SK-N-SH (cell line): ENCODE results near the gene SDSL. TPM values are rescaled to one million over a fixed set of nuclear protein-coding genes. Genes with fewer than 3 reads are reported as not detected.

ENCODE experiments used
- CTCF ChIA-PET: fragments of 300-600, 350-600 bp; formaldehyde crosslinking; extraction: SDS; loops from one replicate; lab custom pipeline; 2021; lab: Yijun Ruan, JAX
- POLR2A ChIA-PET: fragments of 350-600 bp; sonication (Branson Sonifier 250); formaldehyde crosslinking; extraction: SDS; loops from one replicate; lab custom pipeline; 2020; ENCODE audit warnings: antibody characterized with exemption, inconsistent platforms; lab: Yijun Ruan, JAX
- DNase-seq: peaks from one replicate; pipeline ENCODE4 v3.0.0; 2012
- H2AFZ ChIP-seq: fragments of 200-600 bp; sonication (generic); 2 replicates; pipeline ENCODE4 v1.8.1; 2016; ENCODE audit warnings: antibody characterized with exemption, mild to moderate bottlenecking, low read depth
- H3F3A ChIP-seq: fragments of 200-600 bp; sonication (generic); replicated peaks from 2 replicates; pipeline ENCODE3; 2016; ENCODE audit warnings: antibody characterized with exemption, mild to moderate bottlenecking; ENCODE audit not compliant: insufficient read depth
- H3K27ac ChIP-seq, 2 experiments: fragments of 200-500 bp in 1 of 2; fragments of 200-600 bp in 1 of 2; sonication (Bioruptor generic) in 1 of 2; sonication (generic), shearing (Covaris generic) in 1 of 2; 2 replicates each; pipeline versions ENCODE4 v1.5.1 to v1.6.1; 2014 to 2016; ENCODE audit warnings: low read depth in 2 of 2, inconsistent platforms in 1 of 2, low read length in 1 of 2, mild to moderate bottlenecking in 1 of 2, mixed read lengths in 1 of 2
- H3K27me3 ChIP-seq: fragments of 200-600 bp; sonication (generic), shearing (Covaris generic); 2 replicates; pipeline ENCODE4 v1.6.1; 2016; ENCODE audit warnings: mixed run types; ENCODE audit not compliant: insufficient read depth
- H3K36me3 ChIP-seq, 2 experiments: fragments of 200-500 bp in 1 of 2; fragments of 200-600 bp in 1 of 2; sonication (Bioruptor generic) in 1 of 2; sonication (generic) in 1 of 2; replicated peaks in 1 of 2; 2 replicates each; pipeline versions ENCODE3 to v1.5.1; 2014 to 2016; ENCODE audit warnings: low read length in 1 of 2, mild to moderate bottlenecking in 1 of 2; ENCODE audit not compliant: insufficient read depth in 2 of 2, control insufficient read depth in 1 of 2
- H3K4me1 ChIP-seq, 2 experiments: fragments of 200-500 bp in 1 of 2; fragments of 200-600 bp in 1 of 2; sonication (Bioruptor generic) in 1 of 2; sonication (generic), shearing (Covaris generic) in 1 of 2; 2 replicates each; pipeline versions ENCODE4 v1.5.1 to v1.6.1; 2014 to 2016; ENCODE audit warnings: low read depth in 1 of 2, low read length in 1 of 2, mixed run types in 1 of 2; ENCODE audit not compliant: insufficient read depth in 2 of 2, control insufficient read depth in 1 of 2
- H3K4me2 ChIP-seq: fragments of 200-600 bp; sonication (generic), shearing (Covaris generic); 2 replicates; pipeline ENCODE4 v1.6.1; 2017; ENCODE audit warnings: mixed run types
- H3K4me3 ChIP-seq, 2 experiments: fragments of 200-500 bp in 1 of 2; fragments of 200-600 bp in 1 of 2; sonication (Bioruptor generic) in 1 of 2; sonication (generic), shearing (Covaris generic) in 1 of 2; 2 replicates each; pipeline versions ENCODE4 v1.5.1 to v1.8.1; 2014 to 2016; ENCODE audit warnings: low read depth in 2 of 2, inconsistent platforms in 1 of 2, low read length in 1 of 2, mild to moderate bottlenecking in 1 of 2, mixed read lengths in 1 of 2, moderate library complexity in 1 of 2
- H3K79me2 ChIP-seq: fragments of 200-600 bp; sonication (generic); 2 replicates; pipeline ENCODE4 v1.8.1; 2017; ENCODE audit warnings: mild to moderate bottlenecking; ENCODE audit not compliant: insufficient read depth
- H3K9ac ChIP-seq: fragments of 200-600 bp; sonication (generic); 2 replicates; pipeline ENCODE4 v1.6.1; 2017; ENCODE audit warnings: mixed run types
- H3K9me2 ChIP-seq: fragments of 200-600 bp; sonication (generic); 2 replicates; pipeline ENCODE4 v1.6.1; 2017; ENCODE audit warnings: mixed run types
- H3K9me3 ChIP-seq: fragments of 200-600 bp; sonication (generic); 2 replicates; pipeline ENCODE4 v1.6.1; 2017; ENCODE audit warnings: mixed run types, mild to moderate bottlenecking, moderate library complexity
- H4K20me1 ChIP-seq: fragments of 200-600 bp; sonication (generic); 2 replicates; pipeline ENCODE4 v1.6.1; 2017; ENCODE audit warnings: mild to moderate bottlenecking, mixed run types; ENCODE audit not compliant: insufficient read depth
- ELF1 ChIP-seq: IDR thresholded peaks from 2 replicates; pipeline ENCODE4 v1.4.0; 2012
- FOXM1 ChIP-seq: IDR thresholded peaks from 2 replicates; pipeline ENCODE4 v1.4.0; 2012; ENCODE audit warnings: low read depth, mild to moderate bottlenecking
- JUND ChIP-seq: IDR thresholded peaks from 2 replicates; pipeline ENCODE4 v1.4.0; 2012
- MEF2A ChIP-seq: IDR thresholded peaks from 2 replicates; pipeline ENCODE4 v1.4.0; 2012; ENCODE audit warnings: low read depth, borderline replicate concordance
- MXI1 ChIP-seq: IDR thresholded peaks from 2 replicates; pipeline ENCODE4 v1.6.1; 2012; ENCODE audit warnings: mild to moderate bottlenecking, low read depth, low read length, improper control_type of control experiment
- NFIC ChIP-seq: IDR thresholded peaks from 2 replicates; pipeline ENCODE4 v1.4.0; 2012; ENCODE audit warnings: borderline replicate concordance
- RAD21 ChIP-seq: IDR thresholded peaks from 2 replicates; pipeline ENCODE4 v1.6.1; 2012; ENCODE audit warnings: mild to moderate bottlenecking, low read length
- RXRA ChIP-seq: IDR thresholded peaks from 2 replicates; pipeline ENCODE4 v1.4.0; 2012; ENCODE audit warnings: low read depth, mild to moderate bottlenecking, borderline replicate concordance
- SMC3 ChIP-seq: IDR thresholded peaks from 2 replicates; pipeline ENCODE4 v1.6.1; 2012; ENCODE audit warnings: low read depth, low read length, improper control_type of control experiment
- TCF12 ChIP-seq: IDR thresholded peaks from 2 replicates; pipeline ENCODE4 v1.4.0; 2012
- TEAD4 ChIP-seq: IDR thresholded peaks from 2 replicates; pipeline ENCODE4 v1.4.0; 2012; ENCODE audit warnings: mild to moderate bottlenecking, borderline replicate concordance; ENCODE audit not compliant: insufficient read depth
- YY1 ChIP-seq: IDR thresholded peaks from 2 replicates; pipeline ENCODE4 v1.4.0; 2012; ENCODE audit warnings: low read depth, mild to moderate bottlenecking
- WGBS: methylation state at CpG from one replicate; pipeline ENCODE4 v1.1.6; 2017; ENCODE audit warnings: low lambda C conversion rate; 5-methylcytosine and 5-hydroxymethylcytosine counted together
- polyA plus RNA-seq, 3 experiments: library from polyadenylated mRNA; depleted of rRNA; stranded (reverse); fragments of >200 nt; gene quantifications; 2 replicates each; pipeline ENCODE4 v1.2.3, GENCODE V29; 2012
- TF ChIP-seq, protein P1 (sequence below): fragments of 150-350 bp; IDR thresholded peaks from 2 replicates; pipeline ENCODE4 v1.6.1; 2016; ENCODE audit warnings: mild to moderate bottlenecking, low read depth, low read length
- TF ChIP-seq, protein P2 (sequence below): IDR thresholded peaks from 2 replicates; pipeline ENCODE4 v1.4.0; 2012; ENCODE audit warnings: low read depth
- TF ChIP-seq, protein P3 (sequence below): IDR thresholded peaks from 2 replicates; pipeline ENCODE4 v1.6.1; 2012; ENCODE audit warnings: mild to moderate bottlenecking, low read depth, low read length, moderate library complexity
- TF ChIP-seq, protein P4 (sequence below): fragments of 200-600 bp; sonication (generic); IDR thresholded peaks from 2 replicates; pipeline ENCODE4 v1.6.1; 2017; ENCODE audit warnings: antibody characterized with exemption, mild to moderate bottlenecking, moderate library complexity

The SDSL gene
- polyA plus RNA-seq, 1 of the 3 experiments (the other 2 are of a cell fraction) = 33.7 TPM

GRCh38 chr12:113424456-113424855 lies 2.3 kb downstream of the SDSL start:
- no peak overlapping the region for H3K9ac ChIP-seq
- no peaks in the 10 kb centered on the region for H3K27me3 ChIP-seq
- H3K4me1 ChIP-seq = peaks cover 0 to 5% of the 10 kb centered on the region in 2 experiments; a peak in 1 of 4 replicates
- no peaks in the 10 kb centered on the region for H3F3A ChIP-seq
- H3K4me3 ChIP-seq = no peak overlapping the region
- H3K9me2 ChIP-seq = no peaks in the 10 kb centered on the region
- POLR2A ChIA-PET = no interaction called here
- no peaks in the 10 kb centered on the region for H4K20me1 ChIP-seq
- TF ChIP-seq ELF1 (no peak), MEF2A (no peak), TEAD4 (no peak), RXRA (no peak), YY1 (no peak), FOXM1 (no peak), TCF12 (no peak), SMC3 (no peak), MXI1 (no peak), JUND (no peak)
- TF ChIP-seq, protein P1, sequence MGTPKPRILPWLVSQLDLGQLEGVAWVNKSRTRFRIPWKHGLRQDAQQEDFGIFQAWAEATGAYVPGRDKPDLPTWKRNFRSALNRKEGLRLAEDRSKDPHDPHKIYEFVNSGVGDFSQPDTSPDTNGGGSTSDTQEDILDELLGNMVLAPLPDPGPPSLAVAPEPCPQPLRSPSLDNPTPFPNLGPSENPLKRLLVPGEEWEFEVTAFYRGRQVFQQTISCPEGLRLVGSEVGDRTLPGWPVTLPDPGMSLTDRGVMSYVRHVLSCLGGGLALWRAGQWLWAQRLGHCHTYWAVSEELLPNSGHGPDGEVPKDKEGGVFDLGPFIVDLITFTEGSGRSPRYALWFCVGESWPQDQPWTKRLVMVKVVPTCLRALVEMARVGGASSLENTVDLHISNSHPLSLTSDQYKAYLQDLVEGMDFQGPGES = no peak
- TF ChIP-seq, protein P2, sequence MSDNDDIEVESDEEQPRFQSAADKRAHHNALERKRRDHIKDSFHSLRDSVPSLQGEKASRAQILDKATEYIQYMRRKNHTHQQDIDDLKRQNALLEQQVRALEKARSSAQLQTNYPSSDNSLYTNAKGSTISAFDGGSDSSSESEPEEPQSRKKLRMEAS = no peak
- H3K4me2 ChIP-seq = no peak overlapping the region
- no peaks in the 10 kb centered on the region for H3K36me3 ChIP-seq
- 100% methylated on average over 1 of the region's 1 CpG for WGBS
- no peak overlapping the region for H3K27ac ChIP-seq
- peaks cover 10% of the 10 kb centered on the region for H3K79me2 ChIP-seq
- no peak for DNase-seq
- no peaks in the 10 kb centered on the region for H3K9me3 ChIP-seq
- CTCF ChIA-PET = interaction anchor here (0.6 to 4.7 kb wide), 32 partner anchors 8 to 505 kb away, joined by 3 to 42 read pairs (median 5); partner anchors contain the start of gene SDS
- H2AFZ ChIP-seq = no peak overlapping the region

DNA sequence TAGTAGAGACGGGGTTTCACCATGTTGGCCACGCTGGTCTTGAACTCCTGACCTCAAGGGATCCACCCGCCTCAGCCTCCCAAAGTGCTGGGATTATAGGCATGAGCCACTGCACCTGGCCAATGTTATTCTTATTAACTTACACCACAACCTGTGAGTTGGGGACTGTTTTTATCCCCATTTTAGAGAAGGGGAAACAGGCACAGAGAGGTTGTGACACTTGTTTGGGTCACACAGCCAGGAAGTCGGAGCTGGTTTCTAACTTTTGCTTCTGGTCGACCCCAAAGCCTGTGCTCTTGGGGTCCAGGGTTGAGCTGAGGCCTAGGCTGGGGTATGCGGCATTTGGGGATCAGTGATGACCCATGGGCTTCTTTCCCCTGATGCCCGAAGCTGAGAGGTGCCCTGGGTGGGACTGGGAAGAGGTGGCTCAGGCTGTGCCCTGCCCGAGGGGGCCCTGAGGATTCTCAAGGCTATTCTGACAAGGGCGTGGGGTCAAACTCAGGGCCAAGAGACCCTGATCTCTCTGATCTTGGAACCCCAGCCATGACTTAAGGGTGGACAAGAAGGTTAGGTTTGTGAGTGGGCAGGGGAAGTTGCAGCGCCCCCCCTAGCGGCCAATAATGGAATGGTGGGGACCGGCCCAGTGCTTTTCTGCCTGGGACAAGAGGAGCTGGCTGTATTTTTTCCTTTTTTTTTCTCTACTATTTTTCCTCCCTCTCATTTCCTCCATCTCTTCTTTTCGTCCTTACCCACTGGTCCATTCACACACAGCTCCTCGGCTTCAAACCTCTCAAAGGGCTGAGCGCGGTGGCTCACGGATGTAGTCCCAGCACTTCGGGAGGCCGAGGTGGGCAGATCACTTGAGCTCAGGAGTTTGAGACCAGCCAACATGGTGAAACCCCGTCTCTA lies 3.0 kb downstream of the SDSL start:
- Histone ChIP-seq H3K9me2 (no peaks in the 10 kb centered on the region), H3K4me2 (no peak overlapping the region), H3K4me3 (no peak overlapping the region; a peak in 1 of 4 replicates), H3K9ac (no peak overlapping the region), H3K4me1 (peaks cover 0 to 5% of the 10 kb centered on the region in 2 experiments; a peak in 1 of 4 replicates), H3K79me2 (peaks cover 10% of the 10 kb centered on the region), H3K27ac (no peak overlapping the region), H3K36me3 (no peaks in the 10 kb centered on the region), H4K20me1 (no peaks in the 10 kb centered on the region), H3K9me3 (no peaks in the 10 kb centered on the region), H3K27me3 (no peaks in the 10 kb centered on the region), H3F3A (no peaks in the 10 kb centered on the region), H2AFZ (no peak overlapping the region)
- peak; percentile 78 for DNase-seq
- CTCF ChIA-PET = interaction anchor here (0.6 to 4.7 kb wide), 52 partner anchors 8 to 504 kb away, joined by 3 to 42 read pairs (median 4); partner anchors contain the start of gene SDS
- 64% methylated on average over 17 of the region's 20 CpGs for WGBS
- TF ChIP-seq NFIC (no peak), SMC3 (peak; percentile 71), RAD21 (peak; percentile 77)
- TF ChIP-seq, protein P3, sequence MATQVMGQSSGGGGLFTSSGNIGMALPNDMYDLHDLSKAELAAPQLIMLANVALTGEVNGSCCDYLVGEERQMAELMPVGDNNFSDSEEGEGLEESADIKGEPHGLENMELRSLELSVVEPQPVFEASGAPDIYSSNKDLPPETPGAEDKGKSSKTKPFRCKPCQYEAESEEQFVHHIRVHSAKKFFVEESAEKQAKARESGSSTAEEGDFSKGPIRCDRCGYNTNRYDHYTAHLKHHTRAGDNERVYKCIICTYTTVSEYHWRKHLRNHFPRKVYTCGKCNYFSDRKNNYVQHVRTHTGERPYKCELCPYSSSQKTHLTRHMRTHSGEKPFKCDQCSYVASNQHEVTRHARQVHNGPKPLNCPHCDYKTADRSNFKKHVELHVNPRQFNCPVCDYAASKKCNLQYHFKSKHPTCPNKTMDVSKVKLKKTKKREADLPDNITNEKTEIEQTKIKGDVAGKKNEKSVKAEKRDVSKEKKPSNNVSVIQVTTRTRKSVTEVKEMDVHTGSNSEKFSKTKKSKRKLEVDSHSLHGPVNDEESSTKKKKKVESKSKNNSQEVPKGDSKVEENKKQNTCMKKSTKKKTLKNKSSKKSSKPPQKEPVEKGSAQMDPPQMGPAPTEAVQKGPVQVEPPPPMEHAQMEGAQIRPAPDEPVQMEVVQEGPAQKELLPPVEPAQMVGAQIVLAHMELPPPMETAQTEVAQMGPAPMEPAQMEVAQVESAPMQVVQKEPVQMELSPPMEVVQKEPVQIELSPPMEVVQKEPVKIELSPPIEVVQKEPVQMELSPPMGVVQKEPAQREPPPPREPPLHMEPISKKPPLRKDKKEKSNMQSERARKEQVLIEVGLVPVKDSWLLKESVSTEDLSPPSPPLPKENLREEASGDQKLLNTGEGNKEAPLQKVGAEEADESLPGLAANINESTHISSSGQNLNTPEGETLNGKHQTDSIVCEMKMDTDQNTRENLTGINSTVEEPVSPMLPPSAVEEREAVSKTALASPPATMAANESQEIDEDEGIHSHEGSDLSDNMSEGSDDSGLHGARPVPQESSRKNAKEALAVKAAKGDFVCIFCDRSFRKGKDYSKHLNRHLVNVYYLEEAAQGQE = 0 out of 2 replicates have a peak, but pooled peaks have one; percentile 7
- TF ChIP-seq, protein P4, sequence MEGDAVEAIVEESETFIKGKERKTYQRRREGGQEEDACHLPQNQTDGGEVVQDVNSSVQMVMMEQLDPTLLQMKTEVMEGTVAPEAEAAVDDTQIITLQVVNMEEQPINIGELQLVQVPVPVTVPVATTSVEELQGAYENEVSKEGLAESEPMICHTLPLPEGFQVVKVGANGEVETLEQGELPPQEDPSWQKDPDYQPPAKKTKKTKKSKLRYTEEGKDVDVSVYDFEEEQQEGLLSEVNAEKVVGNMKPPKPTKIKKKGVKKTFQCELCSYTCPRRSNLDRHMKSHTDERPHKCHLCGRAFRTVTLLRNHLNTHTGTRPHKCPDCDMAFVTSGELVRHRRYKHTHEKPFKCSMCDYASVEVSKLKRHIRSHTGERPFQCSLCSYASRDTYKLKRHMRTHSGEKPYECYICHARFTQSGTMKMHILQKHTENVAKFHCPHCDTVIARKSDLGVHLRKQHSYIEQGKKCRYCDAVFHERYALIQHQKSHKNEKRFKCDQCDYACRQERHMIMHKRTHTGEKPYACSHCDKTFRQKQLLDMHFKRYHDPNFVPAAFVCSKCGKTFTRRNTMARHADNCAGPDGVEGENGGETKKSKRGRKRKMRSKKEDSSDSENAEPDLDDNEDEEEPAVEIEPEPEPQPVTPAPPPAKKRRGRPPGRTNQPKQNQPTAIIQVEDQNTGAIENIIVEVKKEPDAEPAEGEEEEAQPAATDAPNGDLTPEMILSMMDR = peak; percentile 94
- POLR2A ChIA-PET = interaction anchor here (0.6 kb wide), 1 partner anchor 912 kb away, joined by 3 read pairs; no protein-coding TSS in a partner anchor
